Myocyte (in vitro differentiated cells): Measurements from ENCODE around the gene BRIP1. TPM values are rescaled to one million over a fixed set of nuclear protein-coding genes. Genes with fewer than 3 reads are reported as not detected.
"Not testable (repeated sequence)": the region's sequence is repeated elsewhere in the genome, so short reads cannot be mapped to it uniquely, and the experiment has no call there.

Source experiments
- DNase-seq: peaks from one replicate; pipeline ENCODE4 v3.0.0-alpha.2; 2012; ENCODE audit warnings: low read depth
- polyA plus RNA-seq: library from polyadenylated mRNA; unstranded; fragments of >200 nt; gene quantifications from one replicate; pipeline ENCODE4 v1.2.1, GENCODE V29; 2012; ENCODE audit warnings: missing spikeins
- total RNA-seq: library from RNA; depleted of rRNA; stranded (reverse); fragments of >200 nt; gene quantifications from 2 replicates; pipeline ENCODE4 v1.2.3, GENCODE V29; 2014

BRIP1 gene
- 0.51 and 0.73 TPM in 2 replicates for total RNA-seq
- polyA plus RNA-seq = 0.08 TPM

- peak; percentile 97 for DNase-seq
Measured at GRCh38 chr17:61862975-61863800, at the start of gene BRIP1. TSS of gene BRIP1 (minus strand) at chr17:61863528. CDS start at chr17:61861539, 1,989 bp downstream.

- DNase-seq = no peak
Measured at GRCh38 chr17:61908292-61909037, 45.1 kb upstream of the BRIP1 start.

GRCh38 chr17:61907361-61907760 is 44.0 kb upstream of the BRIP1 start:
- DNase-seq = no peak

- no peak for DNase-seq
Measured at GRCh38 chr17:61904094-61904710, 40.9 kb upstream of the BRIP1 start.

- DNase-seq = no peak
Measured at GRCh38 chr17:61903251-61903650, 39.9 kb upstream of the BRIP1 start.

- no peak for DNase-seq
Measured at GRCh38 chr17:61897548-61898180, 34.3 kb upstream of the BRIP1 start.

GRCh38 chr17:61895391-61895790 is 32.1 kb upstream of the BRIP1 start:
- no peak for DNase-seq

- DNase-seq = not testable (repeated sequence)
Measured at GRCh38 chr17:61894310-61894709, 31.0 kb upstream of the BRIP1 start.

- not testable (repeated sequence) for DNase-seq
Measured at GRCh38 chr17:61887733-61888132, 24.4 kb upstream of the BRIP1 start.

- not testable (repeated sequence) for DNase-seq
Measured at GRCh38 chr17:61885865-61886264, 22.5 kb upstream of the BRIP1 start.

- no peak for DNase-seq
Measured at GRCh38 chr17:61884864-61885263, 21.5 kb upstream of the BRIP1 start.

- no peak for DNase-seq
Measured at GRCh38 chr17:61880589-61881102, 17.3 kb upstream of the BRIP1 start.

GRCh38 chr17:61878984-61879612 is 15.8 kb upstream of the BRIP1 start:
- DNase-seq = no peak

GRCh38 chr17:61878520-61878919 is 15.2 kb upstream of the BRIP1 start:
- DNase-seq = no peak

GRCh38 chr17:61877837-61878236 is 14.5 kb upstream of the BRIP1 start:
- no peak for DNase-seq

GRCh38 chr17:61875804-61876203 is 12.5 kb upstream of the BRIP1 start:
- DNase-seq = no peak

GRCh38 chr17:61875285-61875684 is 12.0 kb upstream of the BRIP1 start:
- no peak for DNase-seq

- DNase-seq = no peak
Measured at GRCh38 chr17:61874075-61874474, 10.7 kb upstream of the BRIP1 start.

GRCh38 chr17:61872099-61872498 is 8.8 kb upstream of the BRIP1 start:
- DNase-seq = no peak

- no peak for DNase-seq
Measured at GRCh38 chr17:61869138-61869537, 5.8 kb upstream of the BRIP1 start.

- no peak for DNase-seq
Measured at GRCh38 chr17:61868074-61868473, 4.7 kb upstream of the BRIP1 start.
